ENCODE data around the gene ATP8B4.

The ATP8B4 gene

GRCh38 chr15:49814709-49815108, 304.3 kb downstream of the ATP8B4 start:
- DNase-seq (ENCODE audit: low read depth): peak; percentile 47
- no peak for TF ChIP-seq CTCF (conservative IDR thresholded peaks at IDR 0.05; ENCODE audit: control insufficient read depth, insufficient read depth, low read depth, low read length)
- no peak overlapping the region for H3K4me3 ChIP-seq (ENCODE audit: control insufficient read depth, low read depth, low read length)

- no peak for DNase-seq (ENCODE audit: low read depth)
- no peak for TF ChIP-seq CTCF (conservative IDR thresholded peaks at IDR 0.05; ENCODE audit: control insufficient read depth, insufficient read depth, low read depth, low read length)
- no peak overlapping the region for H3K4me3 ChIP-seq (ENCODE audit: control insufficient read depth, low read depth, low read length)
These were observed 305.4 kb downstream of the ATP8B4 start for GRCh38 chr15:49813625-49814024.

- TF ChIP-seq CTCF (conservative IDR thresholded peaks at IDR 0.05; ENCODE audit: control insufficient read depth, insufficient read depth, low read depth, low read length): no peak
- no peak for DNase-seq (ENCODE audit: low read depth)
- no peak overlapping the region for H3K4me3 ChIP-seq (ENCODE audit: control insufficient read depth, low read depth, low read length)
These were observed 308.3 kb downstream of the ATP8B4 start for GRCh38 chr15:49810720-49811119.

GRCh38 chr15:49809894-49810609, 309.0 kb downstream of the ATP8B4 start:
- no peak overlapping the region for H3K4me3 ChIP-seq (ENCODE audit: control insufficient read depth, low read depth, low read length)
- DNase-seq (ENCODE audit: low read depth): no peak

GRCh38 chr15:49808341-49808740, 310.7 kb downstream of the ATP8B4 start:
- no peak overlapping the region for H3K4me3 ChIP-seq (ENCODE audit: control insufficient read depth, low read depth, low read length)
- DNase-seq (ENCODE audit: low read depth): no peak
- no peak for TF ChIP-seq CTCF (conservative IDR thresholded peaks at IDR 0.05; ENCODE audit: control insufficient read depth, insufficient read depth, low read depth, low read length)

More at GRCh38 chr15:49809894-49810609, 309.0 kb downstream of the ATP8B4 start:
- TF ChIP-seq CTCF (conservative IDR thresholded peaks at IDR 0.05; ENCODE audit: control insufficient read depth, insufficient read depth, low read depth, low read length): no peak

Data from fibroblast of mammary gland (primary cell).